ENCODE results near the gene RMRP. TPM values are rescaled to one million over a fixed set of nuclear protein-coding genes. Genes with fewer than 3 reads are reported as not detected.

The RMRP gene
- total RNA-seq, 1 donor, result 88,726 TPM

DNA sequence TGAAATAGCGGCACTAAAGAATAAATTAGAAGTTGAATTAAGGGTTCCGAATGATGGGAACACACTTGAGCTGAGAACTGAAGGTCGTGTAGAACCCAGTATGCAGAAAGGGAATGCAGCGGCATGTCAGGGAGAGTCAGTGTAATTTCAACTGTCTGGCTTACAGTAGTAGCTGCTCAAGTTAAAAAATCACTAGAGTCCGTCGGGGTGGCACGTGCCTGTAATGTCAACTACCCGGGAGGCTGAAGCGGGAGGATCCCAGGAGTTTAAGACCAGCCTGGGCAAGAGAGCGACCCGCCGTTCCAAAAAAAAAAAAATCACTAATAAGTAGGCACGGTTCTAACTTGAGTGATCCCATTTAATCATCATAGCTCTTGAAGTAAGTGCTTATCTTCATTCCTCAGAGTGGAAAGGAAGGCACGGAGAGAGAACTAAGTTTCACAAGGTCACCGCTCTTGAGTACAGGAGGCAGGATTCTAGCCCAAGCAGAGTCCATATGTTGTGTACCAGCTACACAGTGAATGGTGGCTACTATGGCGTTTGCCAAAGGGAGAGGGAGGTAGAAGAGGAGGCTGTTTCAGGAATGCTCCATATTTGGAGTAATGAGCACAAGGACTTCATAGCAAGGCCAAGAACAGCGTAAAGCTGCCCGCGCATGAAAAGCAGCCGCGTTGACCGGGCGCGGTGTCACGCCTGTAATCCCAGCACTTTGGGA lies 831 bp downstream of the RMRP start:
- DNase-seq (ENCODE audit: insufficient read length, low spot score, missing footprints), result no peak
- H2AFZ ChIP-seq (ENCODE audit: low read length), result peak overlapping the region; percentile 78

DNA sequence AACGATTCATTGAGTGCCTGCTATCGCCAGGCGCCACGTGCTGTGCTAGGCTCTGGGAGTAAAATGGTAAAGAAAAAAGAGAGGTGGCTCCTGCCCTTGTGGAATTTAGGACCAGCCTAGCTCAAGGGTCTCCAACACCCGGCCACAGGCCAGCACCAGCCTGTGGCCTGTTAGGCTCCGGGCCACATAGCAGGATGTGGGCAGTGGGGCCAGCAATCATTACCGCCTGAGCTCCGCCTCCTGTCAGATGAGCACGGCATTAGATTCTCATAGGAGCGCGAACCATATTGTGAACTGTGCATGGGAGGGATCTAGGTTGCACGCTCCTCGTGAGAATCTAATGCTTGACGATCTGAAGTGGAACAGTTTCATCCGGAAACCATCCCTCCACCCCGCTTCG lies 1.5 kb downstream of the RMRP start:
- Histone ChIP-seq H3K79me2 (ENCODE audit: insufficient read depth, low read length) (peaks cover 10% of the 10 kb centered on the region), H3K4me3 (ENCODE audit: insufficient read depth, low read length) (no peak overlapping the region), H3K4me2 (ENCODE audit: insufficient read depth, low read length) (no peak overlapping the region), H3K4me1 (ENCODE audit: insufficient read depth, low read length) (peaks cover 32% of the 10 kb centered on the region), H4K20me1 (ENCODE audit: insufficient read depth, low read length) (no peaks in the 10 kb centered on the region), H2AFZ (ENCODE audit: low read length) (no peak overlapping the region), H3K27ac (ENCODE audit: low read depth, low read length) (no peak overlapping the region), H3K27me3 (ENCODE audit: insufficient read depth, low read length) (no peaks in the 10 kb centered on the region), H3K36me3 (ENCODE audit: insufficient read depth, low read length) (peaks cover 13% of the 10 kb centered on the region), H3K9me3 (ENCODE audit: low read depth, low read length) (no peaks in the 10 kb centered on the region)
- DNase-seq (ENCODE audit: insufficient read length, low spot score, missing footprints), result no peak
- TF ChIP-seq, protein P1, sequence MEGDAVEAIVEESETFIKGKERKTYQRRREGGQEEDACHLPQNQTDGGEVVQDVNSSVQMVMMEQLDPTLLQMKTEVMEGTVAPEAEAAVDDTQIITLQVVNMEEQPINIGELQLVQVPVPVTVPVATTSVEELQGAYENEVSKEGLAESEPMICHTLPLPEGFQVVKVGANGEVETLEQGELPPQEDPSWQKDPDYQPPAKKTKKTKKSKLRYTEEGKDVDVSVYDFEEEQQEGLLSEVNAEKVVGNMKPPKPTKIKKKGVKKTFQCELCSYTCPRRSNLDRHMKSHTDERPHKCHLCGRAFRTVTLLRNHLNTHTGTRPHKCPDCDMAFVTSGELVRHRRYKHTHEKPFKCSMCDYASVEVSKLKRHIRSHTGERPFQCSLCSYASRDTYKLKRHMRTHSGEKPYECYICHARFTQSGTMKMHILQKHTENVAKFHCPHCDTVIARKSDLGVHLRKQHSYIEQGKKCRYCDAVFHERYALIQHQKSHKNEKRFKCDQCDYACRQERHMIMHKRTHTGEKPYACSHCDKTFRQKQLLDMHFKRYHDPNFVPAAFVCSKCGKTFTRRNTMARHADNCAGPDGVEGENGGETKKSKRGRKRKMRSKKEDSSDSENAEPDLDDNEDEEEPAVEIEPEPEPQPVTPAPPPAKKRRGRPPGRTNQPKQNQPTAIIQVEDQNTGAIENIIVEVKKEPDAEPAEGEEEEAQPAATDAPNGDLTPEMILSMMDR (IDR thresholded peaks at IDR 0.05; ENCODE audit: extremely low read depth, low read depth, low read length), result no peak

More for the DNA sequence above, 831 bp downstream of the RMRP start:
- Histone ChIP-seq H3K4me3 (ENCODE audit: insufficient read depth, low read length) (peak overlapping the region; percentile 65), H3K4me1 (ENCODE audit: insufficient read depth, low read length) (peaks cover 30% of the 10 kb centered on the region), H3K27me3 (ENCODE audit: insufficient read depth, low read length) (no peaks in the 10 kb centered on the region), H3K36me3 (ENCODE audit: insufficient read depth, low read length) (peaks cover 20% of the 10 kb centered on the region), H3K9me3 (ENCODE audit: low read depth, low read length) (no peaks in the 10 kb centered on the region), H3K79me2 (ENCODE audit: insufficient read depth, low read length) (peaks cover 10% of the 10 kb centered on the region), H4K20me1 (ENCODE audit: insufficient read depth, low read length) (no peaks in the 10 kb centered on the region), H3K4me2 (ENCODE audit: insufficient read depth, low read length) (peak overlapping the region; percentile 77), H3K27ac (ENCODE audit: low read depth, low read length) (peak overlapping the region; percentile 100)
- TF ChIP-seq, protein P1 (IDR thresholded peaks at IDR 0.05; ENCODE audit: extremely low read depth, low read depth, low read length), result no peak

DNA sequence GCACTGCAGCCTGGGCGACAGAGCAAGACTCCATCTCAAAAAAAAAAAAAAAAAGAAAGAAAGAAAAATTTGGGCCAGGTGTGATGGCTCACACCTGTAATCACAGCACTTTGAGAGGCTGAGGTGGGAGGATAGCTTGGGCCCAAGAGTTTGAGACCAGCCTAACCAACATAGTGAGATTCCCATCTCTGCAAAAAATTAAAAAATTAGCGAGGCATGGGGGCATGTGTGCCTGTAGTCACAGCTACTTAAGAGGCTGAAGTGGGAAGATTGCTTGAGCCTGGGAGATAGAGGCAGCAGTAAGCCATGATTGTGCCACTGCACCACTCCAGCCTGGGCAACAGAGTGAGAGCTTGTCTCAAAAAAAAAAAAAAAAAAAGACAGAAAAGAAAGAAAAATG lies 4.2 kb downstream of the RMRP start:
- Histone ChIP-seq H3K9me3 (ENCODE audit: low read depth, low read length) (no peaks in the 10 kb centered on the region), H4K20me1 (ENCODE audit: insufficient read depth, low read length) (no peaks in the 10 kb centered on the region), H2AFZ (ENCODE audit: low read length) (no peak overlapping the region), H3K4me3 (ENCODE audit: insufficient read depth, low read length) (no peak overlapping the region), H3K4me2 (ENCODE audit: insufficient read depth, low read length) (no peak overlapping the region), H3K4me1 (ENCODE audit: insufficient read depth, low read length) (peaks cover 42% of the 10 kb centered on the region), H3K79me2 (ENCODE audit: insufficient read depth, low read length) (peaks cover under 1% of the 10 kb centered on the region), H3K27me3 (ENCODE audit: insufficient read depth, low read length) (no peaks in the 10 kb centered on the region), H3K27ac (ENCODE audit: low read depth, low read length) (no peak overlapping the region), H3K36me3 (ENCODE audit: insufficient read depth, low read length) (no peaks in the 10 kb centered on the region)
- TF ChIP-seq, protein P1 (IDR thresholded peaks at IDR 0.05; ENCODE audit: extremely low read depth, low read depth, low read length), result no peak
- no peak for DNase-seq (ENCODE audit: insufficient read length, low spot score, missing footprints)

DNA sequence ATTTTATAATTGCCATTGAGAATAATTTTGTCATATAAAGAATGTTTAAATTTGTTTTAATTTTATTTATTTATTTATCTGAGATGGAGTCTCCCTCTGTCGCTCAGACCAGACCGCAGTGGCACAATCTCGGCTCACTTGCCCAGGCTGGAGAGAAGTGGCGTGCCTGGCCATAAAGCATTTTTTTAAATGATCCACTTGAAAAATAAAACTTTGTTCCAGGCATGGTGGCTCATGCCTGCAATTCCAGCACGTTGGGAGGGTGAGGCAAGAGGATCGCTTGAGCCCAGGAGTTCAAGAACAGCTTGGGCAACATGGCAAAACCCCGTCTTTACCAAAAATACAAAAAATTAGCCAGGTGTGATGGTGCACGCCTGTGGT lies 5.0 kb downstream of the RMRP start:
- no peak for DNase-seq (ENCODE audit: insufficient read length, low spot score, missing footprints)
- H2AFZ ChIP-seq (ENCODE audit: low read length), result no peak overlapping the region
- H3K36me3 ChIP-seq (ENCODE audit: insufficient read depth, low read length), result no peaks in the 10 kb centered on the region
- H3K27me3 ChIP-seq (ENCODE audit: insufficient read depth, low read length), result no peaks in the 10 kb centered on the region
- H4K20me1 ChIP-seq (ENCODE audit: insufficient read depth, low read length), result no peaks in the 10 kb centered on the region
- H3K4me2 ChIP-seq (ENCODE audit: insufficient read depth, low read length), result no peak overlapping the region
- H3K27ac ChIP-seq (ENCODE audit: low read depth, low read length), result peak overlapping the region; percentile 76
- H3K4me1 ChIP-seq (ENCODE audit: insufficient read depth, low read length), result peaks cover 48% of the 10 kb centered on the region
- H3K9me3 ChIP-seq (ENCODE audit: low read depth, low read length), result no peaks in the 10 kb centered on the region
- no peak overlapping the region for H3K4me3 ChIP-seq (ENCODE audit: insufficient read depth, low read length)
- H3K79me2 ChIP-seq (ENCODE audit: insufficient read depth, low read length), result no peaks in the 10 kb centered on the region
- TF ChIP-seq, protein P1 (IDR thresholded peaks at IDR 0.05; ENCODE audit: extremely low read depth, low read depth, low read length), result no peak

Measured in osteoblast (primary cell).